Pancreas (tissue), 10 donors: ENCODE results near the gene SEPTIN7. TPM values are rescaled to one million over a fixed set of nuclear protein-coding genes. Genes with fewer than 3 reads are reported as not detected.
A peak's percentile ranks its signal among the peaks of the same experiment; 100 is the strongest.

Experiments used
- ATAC-seq, 4 donors: fragments of 200-7000 bp; cut with Tn5 transposase; one replicate each; pipeline versions ENCODE4 v1.8.0 to v1.9.1; 2020; ENCODE audit warnings: mild to moderate bottlenecking in 4 of 4, moderate library complexity in 4 of 4
- DNase-seq, 6 donors: peaks; one replicate each; pipeline ENCODE4 v3.0.0-alpha.2; 2020
- FAIRE-seq: peaks from 2 replicates; lab custom pipeline; 2012; peaks lifted over from hg19 to GRCh38; lab: Jason Lieb, UNC
- H3K27ac ChIP-seq, 4 donors: fragments of 200-600 bp; sonication (generic); 1 replicate in 3 of 4; 2 replicates in 1 of 4; pipeline versions ENCODE4 v1.5.0 to v1.8.0; 2020
- H3K27me3 ChIP-seq, 4 donors: fragments of 200-600 bp; one replicate each; pipeline ENCODE4 v1.8.0; 2021
- H3K36me3 ChIP-seq, 3 donors: fragments of 200-600 bp; sonication (generic) in 1 of 3; one replicate each; pipeline versions ENCODE4 v1.5.0 to v1.8.0; 2020 to 2021
- H3K4me1 ChIP-seq, 3 donors: fragments of 200-600 bp; one replicate each; pipeline ENCODE4 v1.8.0; 2021
- H3K4me3 ChIP-seq, 4 donors: fragments of 200-600 bp; sonication (generic) in 2 of 4; one replicate each; pipeline versions ENCODE4 v1.5.0 to v1.8.0; 2020 to 2021
- H3K9me3 ChIP-seq, 4 donors: fragments of 200-600 bp; one replicate each; pipeline ENCODE4 v1.8.0; 2021
- CTCF ChIP-seq, 4 donors: fragments of 200-600 bp; sonication (generic) in 3 of 4; IDR thresholded peaks; one replicate each; pipeline versions ENCODE4 v1.5.0 to v1.8.0; 2021; ENCODE audit warnings: antibody characterized with exemption in 4 of 4
- WGBS, 2 donors: extraction: QIAGEN DNeasy Blood & Tissue Kit; methylation state at CpG; one replicate each; pipeline ENCODE4 v1.1.7; 2013; 5-methylcytosine and 5-hydroxymethylcytosine counted together
- intact Hi-C, 3 donors: fragments of 100-400 bp; cut with DNase I; formaldehyde crosslinking; loops; one replicate each; pipeline versions ENCODE4 v1.11.1 to v1.14.2; 2022
- polyA plus RNA-seq, 2 donors: library from polyadenylated mRNA; stranded (reverse); fragments of 200-250 nt; gene quantifications; one replicate each; pipeline ENCODE4 v1.2.3, GENCODE V29; 2013
- total RNA-seq, 6 donors: library from RNA; stranded (reverse); fragmentation: NEBNext Ultra II Directional in 4 of 6; extraction: Animal tissue kit (Norgen Biotek cat#: 25700) in 4 of 6; gene quantifications; one replicate each; pipeline versions ENCODE4 v1.2.1 to v1.2.4, GENCODE V29; 2021 to 2023
- donor health status: healthy with polysubstance abuse.
- donor health status: DM: no; HTN: no; CAD: no; lungs with moderate emphysema.
- donor health status: DM: no; HTN: no; CAD: no.
- donor health status: control.
- donor health status: control.
- donor health status: Bipolar disorder and iron deficiency.
- donor health status: DM: yes; HTN: yes; CAD: no.
- donor health status: DM: no; HTN: no; CAD: no.
- donor health status: DM: no; HTN: no; CAD: no.
- donor health status: DM: yes; HTN: yes; CAD: no.

The SEPTIN7 gene
- total and polyA plus RNA-seq, 8 donors, result 27.6 to 75.9 (median 39.4) TPM

GRCh38 chr7:35761871-35762677, 38.8 kb upstream of the SEPTIN7 start:
- no peaks in the 10 kb centered on the region for H3K27me3 ChIP-seq
- intact Hi-C loops, result no loop called here
- 56 to 62% methylated on average over 4 of the region's 4 CpGs for WGBS, 2 donors
- no peak overlapping the region for H3K4me3 ChIP-seq
- TF ChIP-seq CTCF (IDR thresholded peaks at IDR 0.05), result no peak
- ATAC-seq (no peak), FAIRE-seq (no peak), DNase-seq (no peak)
- no peaks in the 10 kb centered on the region for H3K9me3 ChIP-seq
- no peaks in the 10 kb centered on the region for H3K36me3 ChIP-seq
- no peak overlapping the region for H3K27ac ChIP-seq
- no peaks in the 10 kb centered on the region for H3K4me1 ChIP-seq

- no peak overlapping the region for H3K27ac ChIP-seq
- intact Hi-C loops, result no loop called here
- ATAC-seq, result no peak
Observed at GRCh38 chr7:35762781-35763180, 38.1 kb upstream of the SEPTIN7 start.

GRCh38 chr7:35768346-35768745, 32.5 kb upstream of the SEPTIN7 start:
- H3K27ac ChIP-seq, result no peak overlapping the region
- ATAC-seq (no peak), DNase-seq (peak in 1 of 6 donors; percentile 36), FAIRE-seq (no peak)
- H3K27me3 ChIP-seq, result no peaks in the 10 kb centered on the region
- intact Hi-C loops, result no loop called here
- 93 to 94% methylated on average over 20 of the region's 20 CpGs for WGBS, 2 donors
- no peaks in the 10 kb centered on the region for H3K9me3 ChIP-seq
- TF ChIP-seq CTCF (IDR thresholded peaks at IDR 0.05), result no peak
- H3K4me1 ChIP-seq, result no peaks in the 10 kb centered on the region
- H3K4me3 ChIP-seq, result no peak overlapping the region
- no peaks in the 10 kb centered on the region for H3K36me3 ChIP-seq

More at GRCh38 chr7:35762781-35763180, 38.1 kb upstream of the SEPTIN7 start:
- Histone ChIP-seq H3K4me3 (no peak overlapping the region), H3K4me1 (no peaks in the 10 kb centered on the region), H3K9me3 (no peaks in the 10 kb centered on the region), H3K27me3 (no peaks in the 10 kb centered on the region), H3K36me3 (no peaks in the 10 kb centered on the region)
- FAIRE-seq, result no peak
- no peak for DNase-seq
- 26 to 29% methylated on average over 3 of the region's 3 CpGs for WGBS, 2 donors
- no peak for TF ChIP-seq CTCF (IDR thresholded peaks at IDR 0.05)

- no peak for TF ChIP-seq CTCF (IDR thresholded peaks at IDR 0.05)
- intact Hi-C loops, result no loop called here
- no peak for ATAC-seq
- Histone ChIP-seq H3K4me1 (no peaks in the 10 kb centered on the region), H3K27ac (no peak overlapping the region), H3K36me3 (no peaks in the 10 kb centered on the region), H3K27me3 (no peaks in the 10 kb centered on the region), H3K4me3 (no peak overlapping the region), H3K9me3 (no peaks in the 10 kb centered on the region)
- no peak for DNase-seq
- FAIRE-seq, result no peak
Observed at GRCh38 chr7:35771776-35772175, 29.1 kb upstream of the SEPTIN7 start.

- TF ChIP-seq CTCF (IDR thresholded peaks at IDR 0.05), result no peak
- Histone ChIP-seq H3K9me3 (no peaks in the 10 kb centered on the region), H3K4me3 (no peak overlapping the region), H3K27ac (no peak overlapping the region), H3K27me3 (no peaks in the 10 kb centered on the region), H3K36me3 (no peaks in the 10 kb centered on the region), H3K4me1 (no peaks in the 10 kb centered on the region)
- intact Hi-C loops, result no loop called here
- no peak for DNase-seq
- no peak for FAIRE-seq
- ATAC-seq, result no peak
- WGBS, 2 donors, result 97 to 100% methylated on average over 3 of the region's 3 CpGs
Observed at GRCh38 chr7:35773994-35774393, 26.9 kb upstream of the SEPTIN7 start.
